GM18505 (cell line): ENCODE results near the gene OR6Y1.

Experiments
- ATAC-seq: cut with Tn5 transposase; IDR thresholded peaks from one replicate; pipeline ENCODE4 v1.9.1; 2021; ENCODE audit not compliant: unreplicated experiment
- POLR2A ChIP-seq: IDR thresholded peaks from 4 replicates; pipeline ENCODE4 v1.6.1; 2011; ENCODE audit warnings: borderline replicate concordance; ENCODE audit not compliant: insufficient read depth, insufficient read length; ENCODE audit errors: extremely low read depth

Gene OR6Y1, protein sequence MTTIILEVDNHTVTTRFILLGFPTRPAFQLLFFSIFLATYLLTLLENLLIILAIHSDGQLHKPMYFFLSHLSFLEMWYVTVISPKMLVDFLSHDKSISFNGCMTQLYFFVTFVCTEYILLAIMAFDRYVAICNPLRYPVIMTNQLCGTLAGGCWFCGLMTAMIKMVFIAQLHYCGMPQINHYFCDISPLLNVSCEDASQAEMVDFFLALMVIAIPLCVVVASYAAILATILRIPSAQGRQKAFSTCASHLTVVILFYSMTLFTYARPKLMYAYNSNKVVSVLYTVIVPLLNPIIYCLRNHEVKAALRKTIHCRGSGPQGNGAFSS

DNA sequence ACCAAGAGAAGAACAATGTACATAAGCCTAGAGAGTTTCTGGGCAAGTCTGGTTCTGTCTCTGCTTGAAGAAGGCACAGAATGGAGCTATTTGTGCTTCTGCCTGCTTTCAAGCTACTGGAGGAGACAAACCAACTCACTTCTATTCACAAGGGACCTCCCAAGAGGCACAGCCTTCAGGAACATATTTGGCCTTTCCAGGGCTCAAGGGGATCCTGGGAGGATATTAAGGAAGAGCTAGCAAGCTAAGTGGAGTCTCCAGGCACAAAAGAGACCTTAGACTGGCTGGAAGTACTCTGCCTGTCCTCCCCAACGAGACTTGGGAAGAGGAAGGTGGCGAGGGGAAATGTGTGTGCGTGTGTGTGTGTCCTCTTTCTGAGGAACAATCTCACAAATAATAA, at the start of gene OR6Y1:
Gene OR6Y1 (minus strand): TSS at position 54 of the 400 bp plus-strand sequence. CDS start 6,300 bp downstream, outside the sequence.
- ATAC-seq: no peak

GRCh38 chr1:158600735-158601134, 46.5 kb upstream of the OR6Y1 start:
- ATAC-seq: no peak
- no peak for TF ChIP-seq POLR2A

More for the DNA sequence above, at the start of gene OR6Y1:
- TF ChIP-seq POLR2A: no peak

GRCh38 chr1:158586942-158587341, 32.7 kb upstream of the OR6Y1 start:
- ATAC-seq: no peak
- TF ChIP-seq POLR2A: no peak

- ATAC-seq: no peak
Observed at GRCh38 chr1:158583962-158584361, 29.8 kb upstream of the OR6Y1 start.

GRCh38 chr1:158579733-158580132, 25.5 kb upstream of the OR6Y1 start, which contains the start of gene OR10X1:
TSS of gene OR10X1 (minus strand) at chr1:158579899. CDS start at chr1:158579899, 0 bp downstream.
- no peak for TF ChIP-seq POLR2A
- ATAC-seq: no peak

More at GRCh38 chr1:158583962-158584361, 29.8 kb upstream of the OR6Y1 start:
- TF ChIP-seq POLR2A: no peak

- TF ChIP-seq POLR2A: no peak
- ATAC-seq: no peak
Observed at GRCh38 chr1:158577561-158577960, 23.4 kb upstream of the OR6Y1 start.

DNA sequence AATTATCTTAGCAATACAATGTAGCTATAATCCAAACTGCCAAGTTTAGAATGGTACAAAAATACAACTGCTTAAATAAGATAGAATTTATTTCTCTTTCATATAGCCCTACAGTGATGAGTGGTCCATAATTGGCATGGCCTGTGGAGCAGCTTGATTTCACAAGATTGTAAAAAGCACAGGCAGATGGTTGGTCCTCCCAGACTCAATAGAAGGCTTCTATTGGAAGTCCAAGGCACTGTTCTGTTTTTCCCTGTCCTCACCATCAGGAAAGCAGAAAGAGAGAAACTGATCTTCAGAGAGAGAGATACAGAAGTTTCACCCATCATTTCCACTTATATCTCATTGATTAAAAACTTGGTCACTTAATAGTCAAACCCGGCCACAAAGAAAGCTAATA, 18.0 kb upstream of the OR6Y1 start:
- ATAC-seq: no peak
- no peak for TF ChIP-seq POLR2A

DNA sequence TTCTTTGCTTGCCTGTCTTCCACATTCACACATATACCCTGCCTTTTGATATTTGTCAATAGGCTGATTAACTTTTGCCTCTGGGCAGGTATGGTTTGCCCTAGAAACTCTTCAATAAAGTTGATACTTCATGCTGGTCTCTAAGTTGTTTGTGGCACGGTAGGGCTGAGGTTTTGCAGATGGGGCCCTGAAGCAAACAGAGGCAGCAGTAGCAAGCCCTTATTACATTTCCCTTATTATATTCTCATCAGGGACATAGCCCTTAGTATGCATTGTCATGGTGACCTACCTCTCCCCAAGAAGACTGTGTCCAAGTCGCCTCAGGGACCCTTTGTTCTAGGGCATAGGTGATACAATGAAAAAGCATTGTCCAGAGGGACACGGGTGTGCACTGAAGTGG, 16.3 kb upstream of the OR6Y1 start, which contains the start of gene OR6P1:
Gene OR6P1 (minus strand): TSS at position 101 of the 400 bp plus-strand sequence. CDS start 6,976 bp downstream, outside the sequence.
- no peak for TF ChIP-seq POLR2A
- no peak for ATAC-seq

DNA sequence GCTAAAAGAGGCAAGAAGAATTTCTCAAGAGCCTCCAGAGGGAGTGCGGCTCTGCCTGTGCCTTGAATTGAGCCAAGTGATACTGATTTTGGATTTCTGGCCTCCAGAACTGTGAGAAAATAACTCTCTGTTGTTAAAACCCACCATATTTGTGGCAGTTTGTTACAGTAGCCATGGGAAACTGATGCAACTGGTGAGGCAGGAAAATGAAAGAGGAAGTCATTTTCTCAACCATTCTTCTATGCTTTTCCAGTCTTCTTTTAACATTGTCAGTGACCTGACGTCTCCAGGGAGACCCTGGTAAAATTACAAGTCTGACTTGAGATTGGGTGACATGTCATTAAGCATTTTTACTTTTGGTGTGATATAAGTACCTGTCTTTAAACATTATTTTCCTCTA, 10.4 kb upstream of the OR6Y1 start:
- no peak for ATAC-seq
- no peak for TF ChIP-seq POLR2A

DNA sequence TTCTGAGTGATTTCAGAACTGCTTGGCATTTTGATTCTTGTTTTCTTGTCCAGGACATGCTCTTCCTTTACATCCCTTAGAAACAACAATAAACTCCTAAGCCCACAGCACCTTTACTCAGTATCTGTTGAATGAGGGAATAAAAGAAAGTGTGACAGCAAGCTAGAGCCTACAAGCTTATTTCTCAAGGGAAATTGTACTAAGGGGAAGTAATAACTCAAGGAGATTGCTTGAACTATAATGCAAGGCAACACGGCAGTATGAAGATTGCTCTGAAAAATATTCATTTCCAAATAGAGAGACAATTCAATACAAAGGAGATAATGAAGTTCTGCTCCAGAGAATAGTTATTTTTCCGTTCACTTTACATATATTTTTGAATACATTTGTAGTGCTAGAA, 9.6 kb upstream of the OR6Y1 start:
- no peak for ATAC-seq
- no peak for TF ChIP-seq POLR2A

GRCh38 chr1:158559696-158560095, 5.5 kb upstream of the OR6Y1 start:
- ATAC-seq: no peak
- TF ChIP-seq POLR2A: no peak

GRCh38 chr1:158552296-158552695, 1.9 kb downstream of the OR6Y1 start:
- ATAC-seq: no peak
- TF ChIP-seq POLR2A: no peak

- no peak for TF ChIP-seq POLR2A
- no peak for ATAC-seq
Observed at GRCh38 chr1:158547533-158547932, 6.7 kb downstream of the OR6Y1 start.

- TF ChIP-seq POLR2A: no peak
- ATAC-seq: no peak
Observed at GRCh38 chr1:158537609-158538008, 16.6 kb downstream of the OR6Y1 start.
